ENCODE measurements around the gene HLA-F. TPM values are rescaled to one million over a fixed set of nuclear protein-coding genes. Genes with fewer than 3 reads are reported as not detected.

Gene HLA-F
- total RNA-seq, 4 donors from 2014 or later: 90.4 to 500 (median 306) TPM

GRCh38 chr6:29730575-29731126 is 7.4 kb downstream of the HLA-F start:
- intact Hi-C loops (cut with DNase I; ENCODE audit: low total_unique reads) (loop anchor here (10.0 kb wide), 1 partner anchor 826 kb away; no protein-coding TSS in a partner anchor), in situ Hi-C loops (cut with MboI; ENCODE audit: low pct_ligation_motif_present in 1 of 4, low pct_unique_long_range_greater_than_20kb in 1 of 4, low sequenced_read_pairs in 3 of 4) (loop anchor here in 3 of 4 donors (25.0 kb wide), 2 partner anchors 107 to 282 kb away; partner anchors contain the start of gene HLA-G (in 2 of the 3))
- Histone ChIP-seq H3K9me3 (no peaks in the 10 kb centered on the region), H3K36me3 (peaks cover 0 to 12% (median 0%) of the 10 kb centered on the region in 4 donors), H3K4me1 (peaks cover 0 to 7% (median 0%) of the 10 kb centered on the region in 4 donors), H3K27ac (no peak overlapping the region), H3K4me3 (no peak overlapping the region), H3K27me3 (no peaks in the 10 kb centered on the region)
- DNase-seq: no peak
- TF ChIP-seq POLR2AphosphoS5 (IDR thresholded peaks at IDR 0.05) (no peak), EP300 (IDR thresholded peaks at IDR 0.05; ENCODE audit: low read depth) (no peak), POLR2A (IDR thresholded peaks at IDR 0.05) (no peak), CTCF (IDR thresholded peaks at IDR 0.05) (no peak)
- WGBS, 2 donors (ENCODE audit: low coverage in 1 of 2): 62 to 64% methylated on average over 7 of the region's 7 CpGs

GRCh38 chr6:29731281-29731680 is 8.0 kb downstream of the HLA-F start:
- Histone ChIP-seq H3K36me3 (peaks cover 0 to 6% (median 0%) of the 10 kb centered on the region in 4 donors), H3K27me3 (no peaks in the 10 kb centered on the region), H3K4me1 (peaks cover 0 to under 1% (median 0%) of the 10 kb centered on the region in 4 donors), H3K27ac (no peak overlapping the region), H3K9me3 (no peaks in the 10 kb centered on the region), H3K4me3 (no peak overlapping the region)
- 70 to 72% methylated on average over 3 of the region's 3 CpGs for WGBS, 2 donors (ENCODE audit: low coverage in 1 of 2)
- no peak for DNase-seq
- in situ Hi-C loops (cut with MboI; ENCODE audit: low pct_ligation_motif_present in 1 of 4, low pct_unique_long_range_greater_than_20kb in 1 of 4, low sequenced_read_pairs in 3 of 4): loop anchor here in 3 of 4 donors (25.0 kb wide), 2 partner anchors 106 to 281 kb away; partner anchors contain the start of gene HLA-G (in 2 of the 3)
- intact Hi-C loops (cut with DNase I; ENCODE audit: low total_unique reads): loop anchor here (10.0 kb wide), 1 partner anchor 826 kb away; no protein-coding TSS in a partner anchor
- TF ChIP-seq POLR2A (IDR thresholded peaks at IDR 0.05) (no peak), EP300 (IDR thresholded peaks at IDR 0.05; ENCODE audit: low read depth) (no peak), POLR2AphosphoS5 (IDR thresholded peaks at IDR 0.05) (no peak), CTCF (IDR thresholded peaks at IDR 0.05) (no peak)

GRCh38 chr6:29733057-29733456 is 9.8 kb downstream of the HLA-F start:
- no peak for TF ChIP-seq CTCF (IDR thresholded peaks at IDR 0.05)
- TF ChIP-seq POLR2AphosphoS5 (IDR thresholded peaks at IDR 0.05): no peak
- TF ChIP-seq POLR2A (IDR thresholded peaks at IDR 0.05): no peak
- no peak for TF ChIP-seq EP300 (IDR thresholded peaks at IDR 0.05; ENCODE audit: low read depth)
- Histone ChIP-seq H3K27ac (no peak overlapping the region), H3K4me1 (no peaks in the 10 kb centered on the region), H3K36me3 (no peaks in the 10 kb centered on the region), H3K27me3 (no peaks in the 10 kb centered on the region), H3K9me3 (no peaks in the 10 kb centered on the region), H3K4me3 (no peak overlapping the region)
- DNase-seq: no peak
- intact Hi-C loops (cut with DNase I; ENCODE audit: low total_unique reads) (loop anchor here (10.0 kb wide), 1 partner anchor 828 kb away; no protein-coding TSS in a partner anchor), in situ Hi-C loops (cut with MboI; ENCODE audit: low pct_ligation_motif_present in 1 of 4, low pct_unique_long_range_greater_than_20kb in 1 of 4, low sequenced_read_pairs in 3 of 4) (loop anchor here in 3 of 4 donors (25.0 kb wide), 2 partner anchors 104 to 279 kb away; partner anchors contain the start of gene HLA-G (in 2 of the 3))
- WGBS, 2 donors (ENCODE audit: low coverage in 1 of 2): 58 to 71% methylated on average over 5 to 7 of the region's 7 CpGs

- DNase-seq: no peak
- Histone ChIP-seq H3K27me3 (no peaks in the 10 kb centered on the region), H3K9me3 (no peaks in the 10 kb centered on the region), H3K4me1 (no peaks in the 10 kb centered on the region), H3K36me3 (no peaks in the 10 kb centered on the region), H3K27ac (no peak overlapping the region), H3K4me3 (no peak overlapping the region)
- WGBS, 2 donors (ENCODE audit: low coverage in 1 of 2): 62 to 64% methylated on average over 2 to 3 of the region's 3 CpGs
- in situ Hi-C loops (cut with MboI; ENCODE audit: low pct_ligation_motif_present in 1 of 4, low pct_unique_long_range_greater_than_20kb in 1 of 4, low sequenced_read_pairs in 3 of 4): loop anchor here in 3 of 4 donors (25.0 kb wide), 2 partner anchors 103 to 278 kb away; partner anchors contain the start of gene HLA-G (in 2 of the 3)
- TF ChIP-seq EP300 (IDR thresholded peaks at IDR 0.05; ENCODE audit: low read depth) (no peak), POLR2AphosphoS5 (IDR thresholded peaks at IDR 0.05) (no peak), POLR2A (IDR thresholded peaks at IDR 0.05) (no peak), CTCF (IDR thresholded peaks at IDR 0.05) (no peak)
- intact Hi-C loops (cut with DNase I; ENCODE audit: low total_unique reads): loop anchor here (10.0 kb wide), 1 partner anchor 830 kb away; no protein-coding TSS in a partner anchor
Observed at GRCh38 chr6:29734046-29735018, 11.1 kb downstream of the HLA-F start.
